Neural progenitor cell (in vitro differentiated cells): ENCODE data around the gene NDRG2.

Experiments
- CTCF ChIP-seq: fragments of 200-600 bp; sonication (generic); IDR thresholded peaks from 2 replicates; pipeline ENCODE4 v1.5.1; 2017; ENCODE audit warnings: antibody characterized with exemption, mild to moderate bottlenecking
- EZH2 ChIP-seq: fragments of 200-600 bp; sonication (generic); IDR thresholded peaks from 2 replicates; pipeline ENCODE4 v1.6.1; 2017; ENCODE audit warnings: antibody characterized with exemption, mild to moderate bottlenecking, moderate library complexity
- EZH2phosphoT487 ChIP-seq: fragments of 200-600 bp; sonication (generic); IDR thresholded peaks from 2 replicates; pipeline ENCODE4 v1.6.1; 2017; ENCODE audit warnings: antibody characterized with exemption

DNA sequence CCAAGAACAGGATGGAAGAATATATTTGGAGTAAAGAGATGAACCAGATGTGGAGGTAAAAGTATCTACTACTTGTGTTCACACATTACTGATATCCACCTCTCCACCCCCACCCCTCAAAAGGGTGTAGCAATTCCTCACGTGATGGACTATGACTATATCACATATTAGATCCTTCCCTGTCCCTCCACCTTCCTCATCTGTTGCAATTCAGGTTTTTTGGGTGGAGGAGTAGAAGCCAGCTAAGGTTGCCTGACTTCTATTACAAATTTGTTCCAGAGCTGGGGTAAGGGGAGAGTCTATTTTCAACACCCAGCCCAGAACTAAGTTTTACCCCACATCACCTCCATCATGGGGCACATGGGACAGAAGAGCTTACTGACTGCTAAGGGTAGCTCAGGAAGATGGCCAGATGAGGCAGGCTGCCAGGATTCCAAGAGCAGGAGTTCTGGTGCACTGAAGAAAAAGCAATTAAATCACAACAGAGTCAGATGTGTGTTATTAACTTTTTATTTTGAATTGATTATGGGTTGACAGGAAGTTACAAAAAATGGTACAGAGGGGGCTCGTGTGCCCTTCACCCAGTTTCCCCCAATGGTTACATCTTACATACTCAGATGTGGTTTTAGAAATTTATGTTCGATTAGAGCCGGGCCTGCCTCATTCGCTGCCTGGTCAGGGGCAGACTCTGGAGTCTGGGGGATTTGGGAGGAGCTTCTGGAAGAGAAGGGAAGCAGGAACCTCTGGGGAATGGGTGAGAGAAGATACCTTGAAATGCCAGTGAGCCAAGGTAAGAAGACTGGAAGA, 7.7 kb upstream of the NDRG2 start:
- no peak for TF ChIP-seq CTCF
- TF ChIP-seq EZH2: no peak
- TF ChIP-seq EZH2phosphoT487: no peak
